GM19463 (cell line): ENCODE measurements around the gene IRF2BP2.

Experiments
- ATAC-seq: cut with Tn5 transposase; IDR thresholded peaks from one replicate; pipeline ENCODE4 v1.9.1; 2021; ENCODE audit warnings: mild to moderate bottlenecking, moderate library complexity; ENCODE audit not compliant: unreplicated experiment

Gene IRF2BP2

GRCh38 chr1:234614081-234614489 is 4.1 kb upstream of the IRF2BP2 start:
- ATAC-seq = no peak

- ATAC-seq = no peak
Observed at GRCh38 chr1:234613128-234613875, 3.3 kb upstream of the IRF2BP2 start.

GRCh38 chr1:234612352-234613127 is 2.6 kb upstream of the IRF2BP2 start:
- ATAC-seq = peak; percentile 29

GRCh38 chr1:234611847-234612351 is 1.9 kb upstream of the IRF2BP2 start:
- ATAC-seq = no peak

GRCh38 chr1:234611225-234611846 is 1.4 kb upstream of the IRF2BP2 start:
- ATAC-seq = peak; percentile 15

- ATAC-seq = peak; percentile 45
Observed at GRCh38 chr1:234610666-234611224, 767 bp upstream of the IRF2BP2 start.

GRCh38 chr1:234609691-234610042 is 311 bp downstream of the IRF2BP2 start:
- no peak for ATAC-seq

GRCh38 chr1:234608911-234609690 is 877 bp downstream of the IRF2BP2 start:
- no peak for ATAC-seq

GRCh38 chr1:234608025-234608910 is 1.7 kb downstream of the IRF2BP2 start:
- ATAC-seq = peak; percentile 25

- no peak for ATAC-seq
Observed at GRCh38 chr1:234607109-234608024, 2.6 kb downstream of the IRF2BP2 start.

GRCh38 chr1:234606784-234607108 is 3.2 kb downstream of the IRF2BP2 start:
- no peak for ATAC-seq

- no peak for ATAC-seq
Observed at GRCh38 chr1:234605983-234606783, 3.8 kb downstream of the IRF2BP2 start.

GRCh38 chr1:234605399-234605982 is 4.5 kb downstream of the IRF2BP2 start:
- no peak for ATAC-seq

- ATAC-seq = no peak
Observed at GRCh38 chr1:234604495-234605398, 5.2 kb downstream of the IRF2BP2 start.

GRCh38 chr1:234603221-234604204 is 6.5 kb downstream of the IRF2BP2 start:
- no peak for ATAC-seq
